H1 (cell line): ENCODE results near the gene CLDN9. TPM values are rescaled to one million over a fixed set of nuclear protein-coding genes. Genes with fewer than 3 reads are reported as not detected.

ENCODE experiments used
- RBBP5 ChIP-seq: IDR thresholded peaks from 2 replicates; pipeline ENCODE4 v1.7.1; 2012; ENCODE audit warnings: low read depth, mild to moderate bottlenecking, inconsistent platforms, low read length, moderate library complexity, borderline replicate concordance
- SP1 ChIP-seq: IDR thresholded peaks from 2 replicates; pipeline ENCODE4 v1.6.1; 2011; ENCODE audit warnings: low read depth, low read length
- polyA plus RNA-seq, 7 experiments: library from polyadenylated mRNA; depleted of rRNA in 3 of 7; stranded (reverse) in 5 of 7; unstranded in 2 of 7; fragments of >200 nt in 5 of 7; fragments of 200-250 nt in 2 of 7; gene quantifications; 1 replicate in 5 of 7; 2 replicates in 1 of 7; 4 replicates in 1 of 7; pipeline versions ENCODE4 v1.2.1 to v1.2.3, GENCODE V29; 2011 to 2013; ENCODE audit warnings: missing spikeins in 2 of 7, mixed read lengths in 2 of 7
- total RNA-seq: library from RNA; stranded (reverse); fragmentation: NEBNext Ultra II Directional; extraction: Animal tissue kit (Norgen Biotek cat#: 25700); gene quantifications from 2 replicates; pipeline ENCODE4 v1.2.1, GENCODE V29; 2021
- TF ChIP-seq, protein P1 (sequence below): fragments of 300-600 bp; sonication (generic); IDR thresholded peaks from 2 replicates; pipeline ENCODE4 v1.7.1; 2012; ENCODE audit warnings: low read length, moderate library complexity, mild to moderate bottlenecking, inconsistent platforms; ENCODE audit not compliant: insufficient replicate concordance

Gene CLDN9
- total and polyA plus RNA-seq, 2 of the 8 experiments (the other 6 are each of a cell fraction or from before 2014, with no cell fraction given) = 0.60 to 0.89 TPM

DNA sequence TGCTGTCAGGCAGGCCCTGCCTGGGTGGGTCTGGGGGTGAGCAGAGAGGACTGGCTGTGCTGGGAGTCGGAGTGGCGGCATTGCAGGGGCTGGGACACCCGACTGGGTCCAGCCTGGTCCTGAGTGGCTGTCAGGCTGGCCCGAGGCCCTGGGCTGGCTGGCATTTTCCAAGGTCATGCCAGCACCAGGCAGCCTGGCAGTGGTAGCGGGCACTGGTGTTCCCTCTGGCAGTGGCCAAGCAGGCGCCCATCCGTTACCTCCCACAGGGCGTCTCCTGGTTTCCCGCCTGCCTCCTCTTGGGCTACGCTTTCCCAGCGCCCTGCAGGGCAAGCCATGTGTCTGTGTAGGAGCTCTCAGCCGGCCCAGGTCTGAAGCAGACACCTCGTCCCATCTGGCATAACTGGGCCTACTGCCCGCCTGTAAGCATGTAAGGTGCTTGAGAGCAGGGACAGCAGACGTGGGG lies 26.8 kb upstream of the CLDN9 start (continued):
- TF ChIP-seq, protein P1, sequence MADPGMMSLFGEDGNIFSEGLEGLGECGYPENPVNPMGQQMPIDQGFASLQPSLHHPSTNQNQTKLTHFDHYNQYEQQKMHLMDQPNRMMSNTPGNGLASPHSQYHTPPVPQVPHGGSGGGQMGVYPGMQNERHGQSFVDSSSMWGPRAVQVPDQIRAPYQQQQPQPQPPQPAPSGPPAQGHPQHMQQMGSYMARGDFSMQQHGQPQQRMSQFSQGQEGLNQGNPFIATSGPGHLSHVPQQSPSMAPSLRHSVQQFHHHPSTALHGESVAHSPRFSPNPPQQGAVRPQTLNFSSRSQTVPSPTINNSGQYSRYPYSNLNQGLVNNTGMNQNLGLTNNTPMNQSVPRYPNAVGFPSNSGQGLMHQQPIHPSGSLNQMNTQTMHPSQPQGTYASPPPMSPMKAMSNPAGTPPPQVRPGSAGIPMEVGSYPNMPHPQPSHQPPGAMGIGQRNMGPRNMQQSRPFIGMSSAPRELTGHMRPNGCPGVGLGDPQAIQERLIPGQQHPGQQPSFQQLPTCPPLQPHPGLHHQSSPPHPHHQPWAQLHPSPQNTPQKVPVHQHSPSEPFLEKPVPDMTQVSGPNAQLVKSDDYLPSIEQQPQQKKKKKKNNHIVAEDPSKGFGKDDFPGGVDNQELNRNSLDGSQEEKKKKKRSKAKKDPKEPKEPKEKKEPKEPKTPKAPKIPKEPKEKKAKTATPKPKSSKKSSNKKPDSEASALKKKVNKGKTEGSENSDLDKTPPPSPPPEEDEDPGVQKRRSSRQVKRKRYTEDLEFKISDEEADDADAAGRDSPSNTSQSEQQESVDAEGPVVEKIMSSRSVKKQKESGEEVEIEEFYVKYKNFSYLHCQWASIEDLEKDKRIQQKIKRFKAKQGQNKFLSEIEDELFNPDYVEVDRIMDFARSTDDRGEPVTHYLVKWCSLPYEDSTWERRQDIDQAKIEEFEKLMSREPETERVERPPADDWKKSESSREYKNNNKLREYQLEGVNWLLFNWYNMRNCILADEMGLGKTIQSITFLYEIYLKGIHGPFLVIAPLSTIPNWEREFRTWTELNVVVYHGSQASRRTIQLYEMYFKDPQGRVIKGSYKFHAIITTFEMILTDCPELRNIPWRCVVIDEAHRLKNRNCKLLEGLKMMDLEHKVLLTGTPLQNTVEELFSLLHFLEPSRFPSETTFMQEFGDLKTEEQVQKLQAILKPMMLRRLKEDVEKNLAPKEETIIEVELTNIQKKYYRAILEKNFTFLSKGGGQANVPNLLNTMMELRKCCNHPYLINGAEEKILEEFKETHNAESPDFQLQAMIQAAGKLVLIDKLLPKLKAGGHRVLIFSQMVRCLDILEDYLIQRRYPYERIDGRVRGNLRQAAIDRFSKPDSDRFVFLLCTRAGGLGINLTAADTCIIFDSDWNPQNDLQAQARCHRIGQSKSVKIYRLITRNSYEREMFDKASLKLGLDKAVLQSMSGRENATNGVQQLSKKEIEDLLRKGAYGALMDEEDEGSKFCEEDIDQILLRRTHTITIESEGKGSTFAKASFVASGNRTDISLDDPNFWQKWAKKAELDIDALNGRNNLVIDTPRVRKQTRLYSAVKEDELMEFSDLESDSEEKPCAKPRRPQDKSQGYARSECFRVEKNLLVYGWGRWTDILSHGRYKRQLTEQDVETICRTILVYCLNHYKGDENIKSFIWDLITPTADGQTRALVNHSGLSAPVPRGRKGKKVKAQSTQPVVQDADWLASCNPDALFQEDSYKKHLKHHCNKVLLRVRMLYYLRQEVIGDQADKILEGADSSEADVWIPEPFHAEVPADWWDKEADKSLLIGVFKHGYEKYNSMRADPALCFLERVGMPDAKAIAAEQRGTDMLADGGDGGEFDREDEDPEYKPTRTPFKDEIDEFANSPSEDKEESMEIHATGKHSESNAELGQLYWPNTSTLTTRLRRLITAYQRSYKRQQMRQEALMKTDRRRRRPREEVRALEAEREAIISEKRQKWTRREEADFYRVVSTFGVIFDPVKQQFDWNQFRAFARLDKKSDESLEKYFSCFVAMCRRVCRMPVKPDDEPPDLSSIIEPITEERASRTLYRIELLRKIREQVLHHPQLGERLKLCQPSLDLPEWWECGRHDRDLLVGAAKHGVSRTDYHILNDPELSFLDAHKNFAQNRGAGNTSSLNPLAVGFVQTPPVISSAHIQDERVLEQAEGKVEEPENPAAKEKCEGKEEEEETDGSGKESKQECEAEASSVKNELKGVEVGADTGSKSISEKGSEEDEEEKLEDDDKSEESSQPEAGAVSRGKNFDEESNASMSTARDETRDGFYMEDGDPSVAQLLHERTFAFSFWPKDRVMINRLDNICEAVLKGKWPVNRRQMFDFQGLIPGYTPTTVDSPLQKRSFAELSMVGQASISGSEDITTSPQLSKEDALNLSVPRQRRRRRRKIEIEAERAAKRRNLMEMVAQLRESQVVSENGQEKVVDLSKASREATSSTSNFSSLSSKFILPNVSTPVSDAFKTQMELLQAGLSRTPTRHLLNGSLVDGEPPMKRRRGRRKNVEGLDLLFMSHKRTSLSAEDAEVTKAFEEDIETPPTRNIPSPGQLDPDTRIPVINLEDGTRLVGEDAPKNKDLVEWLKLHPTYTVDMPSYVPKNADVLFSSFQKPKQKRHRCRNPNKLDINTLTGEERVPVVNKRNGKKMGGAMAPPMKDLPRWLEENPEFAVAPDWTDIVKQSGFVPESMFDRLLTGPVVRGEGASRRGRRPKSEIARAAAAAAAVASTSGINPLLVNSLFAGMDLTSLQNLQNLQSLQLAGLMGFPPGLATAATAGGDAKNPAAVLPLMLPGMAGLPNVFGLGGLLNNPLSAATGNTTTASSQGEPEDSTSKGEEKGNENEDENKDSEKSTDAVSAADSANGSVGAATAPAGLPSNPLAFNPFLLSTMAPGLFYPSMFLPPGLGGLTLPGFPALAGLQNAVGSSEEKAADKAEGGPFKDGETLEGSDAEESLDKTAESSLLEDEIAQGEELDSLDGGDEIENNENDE = no peak
- no peak for TF ChIP-seq RBBP5
- TF ChIP-seq SP1 = no peak
